Brain microvascular endothelial cell (primary cell): ENCODE data around the gene KLK13.

ENCODE experiments used
- DNase-seq: peaks from one replicate; pipeline ENCODE4 v3.0.0-alpha.2; 2020
- H3K27ac ChIP-seq: fragments of 250-450 bp; sonication (Bioruptor Pico); 2 replicates; pipeline ENCODE4 v1.5.1; 2020; ENCODE audit warnings: mild to moderate bottlenecking, moderate library complexity
- H3K27me3 ChIP-seq: fragments of 250-450 bp; sonication (Bioruptor Pico); replicated peaks from 2 replicates; pipeline ENCODE4 v1.5.1; 2020; ENCODE audit warnings: mild to moderate bottlenecking
- H3K36me3 ChIP-seq: fragments of 250-450 bp; sonication (Bioruptor Pico); replicated peaks from 2 replicates; pipeline ENCODE4 v1.5.1; 2020; ENCODE audit warnings: mild to moderate bottlenecking
- H3K4me3 ChIP-seq: 2 replicates; pipeline ENCODE4 v1.5.1; 2011; ENCODE audit warnings: low read depth, mild to moderate bottlenecking, control low read depth, low read length, moderate library complexity
- in situ Hi-C: cut with HindIII; loops from 2 replicates; pipeline ENCODE4 v1.10.0; 2017; ENCODE audit warnings: low sequenced_read_pairs, low pct_ligation_motif_present
- TF ChIP-seq, protein P1 (sequence below): IDR thresholded peaks from 2 replicates; pipeline ENCODE4 v1.5.1; 2011; ENCODE audit warnings: low read depth, mild to moderate bottlenecking, moderate library complexity, low read length, control low read depth, inconsistent platforms; ENCODE audit errors: missing control alignments

The KLK13 gene

DNA sequence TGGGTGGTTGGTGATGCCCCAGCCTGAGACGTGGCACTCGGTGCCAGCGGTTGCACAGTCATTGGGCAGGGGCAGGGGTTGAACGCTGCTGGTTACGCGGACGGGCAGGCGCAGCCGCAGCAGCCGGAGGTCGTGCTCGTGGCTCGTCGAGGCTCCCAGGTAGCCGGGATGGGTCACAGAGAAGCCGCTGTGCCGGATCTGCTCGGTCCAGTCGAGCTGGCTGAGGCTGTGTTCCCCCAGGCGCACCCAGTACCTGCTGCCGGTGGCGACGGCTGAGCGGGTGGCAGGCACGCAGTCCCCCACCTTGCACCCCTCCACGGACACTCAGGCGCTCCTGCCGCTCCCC lies 33.0 kb downstream of the KLK13 start:
- H3K27me3 ChIP-seq, result no peaks in the 10 kb centered on the region

GRCh38 chr19:51031220-51031879 lies 33.5 kb downstream of the KLK13 start:
- no peaks in the 10 kb centered on the region for H3K36me3 ChIP-seq
- TF ChIP-seq, protein P1, sequence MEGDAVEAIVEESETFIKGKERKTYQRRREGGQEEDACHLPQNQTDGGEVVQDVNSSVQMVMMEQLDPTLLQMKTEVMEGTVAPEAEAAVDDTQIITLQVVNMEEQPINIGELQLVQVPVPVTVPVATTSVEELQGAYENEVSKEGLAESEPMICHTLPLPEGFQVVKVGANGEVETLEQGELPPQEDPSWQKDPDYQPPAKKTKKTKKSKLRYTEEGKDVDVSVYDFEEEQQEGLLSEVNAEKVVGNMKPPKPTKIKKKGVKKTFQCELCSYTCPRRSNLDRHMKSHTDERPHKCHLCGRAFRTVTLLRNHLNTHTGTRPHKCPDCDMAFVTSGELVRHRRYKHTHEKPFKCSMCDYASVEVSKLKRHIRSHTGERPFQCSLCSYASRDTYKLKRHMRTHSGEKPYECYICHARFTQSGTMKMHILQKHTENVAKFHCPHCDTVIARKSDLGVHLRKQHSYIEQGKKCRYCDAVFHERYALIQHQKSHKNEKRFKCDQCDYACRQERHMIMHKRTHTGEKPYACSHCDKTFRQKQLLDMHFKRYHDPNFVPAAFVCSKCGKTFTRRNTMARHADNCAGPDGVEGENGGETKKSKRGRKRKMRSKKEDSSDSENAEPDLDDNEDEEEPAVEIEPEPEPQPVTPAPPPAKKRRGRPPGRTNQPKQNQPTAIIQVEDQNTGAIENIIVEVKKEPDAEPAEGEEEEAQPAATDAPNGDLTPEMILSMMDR, result no peak
- H3K4me3 ChIP-seq, result no peak overlapping the region
- no peaks in the 10 kb centered on the region for H3K27me3 ChIP-seq
- H3K27ac ChIP-seq, result no peak overlapping the region
- in situ Hi-C loops, result no loop called here
- DNase-seq, result no peak

More for the DNA sequence above, 33.0 kb downstream of the KLK13 start:
- Histone ChIP-seq H3K27ac (no peak overlapping the region), H3K36me3 (no peaks in the 10 kb centered on the region), H3K4me3 (no peak overlapping the region)
- DNase-seq, result no peak
- TF ChIP-seq, protein P1, result no peak
- in situ Hi-C loops, result no loop called here

- no peaks in the 10 kb centered on the region for H3K36me3 ChIP-seq
- H3K27ac ChIP-seq, result no peak overlapping the region
- no peaks in the 10 kb centered on the region for H3K27me3 ChIP-seq
- no peak for DNase-seq
- TF ChIP-seq, protein P1, result no peak
- no peak overlapping the region for H3K4me3 ChIP-seq
- in situ Hi-C loops, result no loop called here
These were observed 34.3 kb downstream of the KLK13 start for GRCh38 chr19:51030631-51031030.

- DNase-seq, result no peak
- Histone ChIP-seq H3K27me3 (no peaks in the 10 kb centered on the region), H3K27ac (no peak overlapping the region), H3K36me3 (no peaks in the 10 kb centered on the region), H3K4me3 (no peak overlapping the region)
- in situ Hi-C loops, result no loop called here
- TF ChIP-seq, protein P1, result no peak
These were observed 35.2 kb downstream of the KLK13 start for GRCh38 chr19:51029718-51030117.

GRCh38 chr19:51027873-51028272 lies 37.0 kb downstream of the KLK13 start:
- TF ChIP-seq, protein P1, result no peak
- no peak overlapping the region for H3K27ac ChIP-seq
- no peak for DNase-seq
- H3K36me3 ChIP-seq, result no peaks in the 10 kb centered on the region
- no peak overlapping the region for H3K4me3 ChIP-seq
- in situ Hi-C loops, result no loop called here
- H3K27me3 ChIP-seq, result no peaks in the 10 kb centered on the region
